Suprapubic skin (tissue), 4 donors: ENCODE results near the gene PRRX2. TPM values are rescaled to one million over a fixed set of nuclear protein-coding genes. Genes with fewer than 3 reads are reported as not detected.

Experiments
- DNase-seq, 2 donors: peaks; one replicate each; pipeline ENCODE4 v3.0.0-alpha.2; 2019; ENCODE audit warnings: low spot score in 2 of 2
- H3K27ac ChIP-seq: fragments of 200-600 bp; sonication (generic); one replicate; pipeline ENCODE4 v1.5.1; 2019
- H3K27me3 ChIP-seq: fragments of 200-600 bp; sonication (generic); one replicate; pipeline ENCODE4 v1.5.1; 2019
- H3K36me3 ChIP-seq: fragments of 200-600 bp; sonication (generic); one replicate; pipeline ENCODE4 v1.5.1; 2019
- H3K4me1 ChIP-seq: fragments of 200-600 bp; sonication (generic); one replicate; pipeline ENCODE4 v1.5.1; 2019
- H3K4me3 ChIP-seq: fragments of 200-600 bp; sonication (generic); one replicate; pipeline ENCODE4 v1.5.1; 2019; ENCODE audit warnings: mild to moderate bottlenecking
- H3K9me3 ChIP-seq: fragments of 200-600 bp; sonication (generic); one replicate; pipeline ENCODE4 v1.5.1; 2019
- EP300 ChIP-seq: sonication (generic); formaldehyde crosslinking; IDR thresholded peaks from one replicate; pipeline ENCODE4 v1.6.1; 2017; ENCODE audit warnings: antibody characterized with exemption
- POLR2A ChIP-seq, 2 donors: fragments of 450-650 bp; IDR thresholded peaks; one replicate each; pipeline ENCODE4 v1.6.1; 2017; ENCODE audit warnings: antibody characterized with exemption in 2 of 2, mild to moderate bottlenecking in 2 of 2, moderate library complexity in 2 of 2
- POLR2AphosphoS5 ChIP-seq, 3 donors: sonication (generic); formaldehyde crosslinking; IDR thresholded peaks; one replicate each; pipeline ENCODE4 v1.6.1; 2017; ENCODE audit warnings: antibody characterized with exemption in 3 of 3
- WGBS: methylation state at CpG from one replicate; pipeline ENCODE4 v1.1.5; 2018; 5-methylcytosine and 5-hydroxymethylcytosine counted together
- total RNA-seq, 4 donors: library from RNA; depleted of rRNA; stranded (reverse); fragments of >200 nt; gene quantifications; one replicate each; pipeline ENCODE4 v1.1.0, GENCODE V29; 2016
- TF ChIP-seq, protein P1 (sequence below), 2 donors: fragments of 200-600 bp in 1 of 2; fragments of 450-650 bp in 1 of 2; sonication (generic) in 1 of 2; IDR thresholded peaks; one replicate each; pipeline ENCODE4 v1.5.1; 2016 to 2019; ENCODE audit warnings: antibody characterized with exemption in 2 of 2, mild to moderate bottlenecking in 1 of 2, moderate library complexity in 1 of 2

The PRRX2 gene
- total RNA-seq, 4 donors from 2014 or later = 9.9 to 16.9 (median 14.0) TPM

DNA sequence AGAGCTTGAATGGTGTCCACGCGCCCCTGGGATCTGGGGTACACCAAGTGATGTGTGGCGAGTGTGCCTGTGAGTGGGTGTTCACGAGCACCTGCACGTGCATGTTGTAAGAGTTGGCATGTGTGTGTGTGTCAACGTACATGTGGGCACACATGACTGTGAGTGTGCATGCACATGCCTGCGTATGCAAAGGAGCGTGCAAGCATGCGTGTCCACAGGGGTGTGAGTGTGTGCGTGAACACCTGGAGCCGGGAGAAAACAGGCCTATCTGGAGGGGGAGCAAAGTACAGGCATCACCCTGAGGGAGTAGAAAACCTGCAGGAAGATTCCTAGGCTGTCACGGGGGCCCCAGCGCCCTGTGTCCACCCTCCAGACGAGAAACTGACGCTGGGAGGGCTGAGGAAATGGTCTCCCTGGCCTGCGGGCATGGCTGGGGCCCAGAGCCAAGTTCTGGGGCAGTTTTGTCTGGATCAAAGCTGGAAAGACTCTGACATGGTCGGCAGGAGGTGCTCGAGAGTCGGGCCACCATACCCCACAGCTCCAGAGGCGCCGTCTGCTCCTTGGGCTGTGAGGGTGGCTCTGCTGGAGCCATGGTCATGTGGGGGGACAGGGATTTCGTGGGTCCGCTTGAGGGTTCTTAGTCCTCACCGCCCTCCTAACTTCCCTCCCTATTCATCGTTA is 55.6 kb downstream of the PRRX2 start:
- Histone ChIP-seq H3K27me3 (no peaks in the 10 kb centered on the region), H3K9me3 (no peaks in the 10 kb centered on the region), H3K4me3 (no peak overlapping the region), H3K27ac (no peak overlapping the region), H3K4me1 (peaks cover 10% of the 10 kb centered on the region), H3K36me3 (peaks cover 17% of the 10 kb centered on the region)
- 77% methylated on average over 19 of the region's 25 CpGs for WGBS
- TF ChIP-seq POLR2A (IDR thresholded peaks at IDR 0.05) (no peak), POLR2AphosphoS5 (IDR thresholded peaks at IDR 0.05) (no peak), EP300 (no peak)
- TF ChIP-seq, protein P1, sequence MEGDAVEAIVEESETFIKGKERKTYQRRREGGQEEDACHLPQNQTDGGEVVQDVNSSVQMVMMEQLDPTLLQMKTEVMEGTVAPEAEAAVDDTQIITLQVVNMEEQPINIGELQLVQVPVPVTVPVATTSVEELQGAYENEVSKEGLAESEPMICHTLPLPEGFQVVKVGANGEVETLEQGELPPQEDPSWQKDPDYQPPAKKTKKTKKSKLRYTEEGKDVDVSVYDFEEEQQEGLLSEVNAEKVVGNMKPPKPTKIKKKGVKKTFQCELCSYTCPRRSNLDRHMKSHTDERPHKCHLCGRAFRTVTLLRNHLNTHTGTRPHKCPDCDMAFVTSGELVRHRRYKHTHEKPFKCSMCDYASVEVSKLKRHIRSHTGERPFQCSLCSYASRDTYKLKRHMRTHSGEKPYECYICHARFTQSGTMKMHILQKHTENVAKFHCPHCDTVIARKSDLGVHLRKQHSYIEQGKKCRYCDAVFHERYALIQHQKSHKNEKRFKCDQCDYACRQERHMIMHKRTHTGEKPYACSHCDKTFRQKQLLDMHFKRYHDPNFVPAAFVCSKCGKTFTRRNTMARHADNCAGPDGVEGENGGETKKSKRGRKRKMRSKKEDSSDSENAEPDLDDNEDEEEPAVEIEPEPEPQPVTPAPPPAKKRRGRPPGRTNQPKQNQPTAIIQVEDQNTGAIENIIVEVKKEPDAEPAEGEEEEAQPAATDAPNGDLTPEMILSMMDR (IDR thresholded peaks at IDR 0.05) = no peak
- no peak for DNase-seq

DNA sequence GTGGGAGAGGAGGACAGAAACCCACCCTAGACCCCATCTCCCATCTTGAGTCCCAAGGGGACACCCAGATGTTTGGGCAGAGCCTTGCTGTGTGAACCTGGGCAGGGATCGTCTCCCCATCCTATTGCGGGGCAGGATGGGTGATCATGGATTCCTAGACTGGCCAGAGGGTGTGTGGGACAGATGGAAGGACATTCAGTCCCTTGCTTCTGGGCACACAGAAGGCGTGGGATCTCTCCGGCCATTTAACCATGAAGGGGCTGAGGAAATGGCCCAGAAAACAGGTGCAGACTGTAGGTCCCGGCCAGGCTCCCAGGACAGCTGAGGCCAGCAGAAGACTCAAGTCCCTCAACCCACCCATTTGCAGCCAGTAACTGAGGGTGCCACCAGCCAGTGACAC is 57.5 kb downstream of the PRRX2 start:
- no peaks in the 10 kb centered on the region for H3K9me3 ChIP-seq
- 94% methylated on average over 5 of the region's 5 CpGs for WGBS
- TF ChIP-seq POLR2AphosphoS5 (IDR thresholded peaks at IDR 0.05) = no peak
- no peak for TF ChIP-seq POLR2A (IDR thresholded peaks at IDR 0.05)
- TF ChIP-seq, protein P1 (IDR thresholded peaks at IDR 0.05) = no peak
- TF ChIP-seq EP300 = no peak
- H3K36me3 ChIP-seq = peaks cover 17% of the 10 kb centered on the region
- no peak overlapping the region for H3K27ac ChIP-seq
- H3K4me1 ChIP-seq = peaks cover 22% of the 10 kb centered on the region
- no peak for DNase-seq
- H3K27me3 ChIP-seq = no peaks in the 10 kb centered on the region
- H3K4me3 ChIP-seq = no peak overlapping the region

DNA sequence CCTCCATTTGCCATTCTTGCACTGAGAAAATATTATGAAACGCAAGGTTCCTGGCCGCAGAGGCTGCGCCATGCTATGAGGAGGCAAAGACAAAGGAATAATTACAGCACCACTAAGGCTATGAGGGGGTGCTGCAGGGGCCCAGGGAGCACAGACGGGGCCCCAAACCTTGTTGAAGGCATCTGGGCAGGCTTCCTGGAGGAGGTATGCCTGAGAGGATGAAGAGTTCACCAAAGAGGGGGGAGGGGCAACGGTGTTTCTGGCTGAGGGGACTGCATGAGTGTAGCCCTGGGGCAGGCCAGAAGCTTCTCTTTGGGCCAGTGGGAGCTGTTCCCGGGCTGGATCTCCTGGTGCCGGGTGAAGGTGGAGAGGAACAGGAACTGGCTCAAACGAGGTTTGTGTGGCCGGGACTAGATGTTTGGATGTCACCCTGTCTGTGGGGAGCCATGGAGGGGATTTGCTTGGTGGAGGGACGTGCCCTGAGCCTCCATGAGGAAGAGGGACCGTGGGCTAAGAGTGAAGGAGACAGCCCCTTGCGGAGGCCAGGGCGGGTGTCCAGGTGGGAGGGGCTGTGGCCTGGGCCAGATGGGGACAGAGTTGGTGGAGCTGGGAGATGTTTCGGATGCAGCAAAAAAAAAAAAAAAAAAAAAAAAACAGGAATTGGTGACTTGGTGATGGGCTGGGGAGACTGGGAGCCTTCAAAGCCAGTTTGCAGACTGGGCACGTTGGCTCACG is 59.2 kb downstream of the PRRX2 start:
- DNase-seq = no peak
- TF ChIP-seq, protein P1 (IDR thresholded peaks at IDR 0.05) = no peak
- TF ChIP-seq POLR2A (IDR thresholded peaks at IDR 0.05) = no peak
- no peak for TF ChIP-seq POLR2AphosphoS5 (IDR thresholded peaks at IDR 0.05)
- TF ChIP-seq EP300 = no peak
- Histone ChIP-seq H3K36me3 (peaks cover 17% of the 10 kb centered on the region), H3K4me3 (no peak overlapping the region), H3K9me3 (no peaks in the 10 kb centered on the region), H3K27ac (no peak overlapping the region), H3K27me3 (no peaks in the 10 kb centered on the region), H3K4me1 (peaks cover 22% of the 10 kb centered on the region)
- WGBS = 79% methylated on average over 16 of the region's 16 CpGs

DNA sequence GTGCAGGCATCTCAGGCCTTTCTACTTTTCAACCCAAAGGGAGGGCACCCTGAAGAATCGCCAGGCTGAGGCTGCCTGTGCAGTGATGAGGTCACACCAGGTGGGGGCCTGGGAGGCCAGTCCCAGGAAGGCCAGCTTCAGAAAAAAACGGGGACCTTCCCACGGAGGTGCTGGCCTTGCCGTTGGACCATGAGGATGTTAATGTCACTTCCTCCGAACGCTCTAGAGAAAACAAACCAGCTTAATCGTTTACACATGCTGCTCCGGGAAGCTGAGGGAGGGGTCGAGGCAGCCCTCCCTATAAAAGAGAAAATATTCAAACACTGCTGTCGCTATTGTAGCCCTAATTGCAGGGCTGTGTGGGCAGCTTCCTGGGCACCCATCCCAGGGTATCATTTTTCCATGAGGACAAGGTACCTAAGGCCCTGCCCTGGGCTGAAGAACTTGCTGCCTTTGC is 60.4 kb downstream of the PRRX2 start:
- H3K27ac ChIP-seq = peak overlapping the region; percentile 65

More for the DNA sequence above, 60.4 kb downstream of the PRRX2 start:
- Histone ChIP-seq H3K36me3 (peaks cover 10% of the 10 kb centered on the region), H3K4me1 (peaks cover 22% of the 10 kb centered on the region), H3K27me3 (no peaks in the 10 kb centered on the region), H3K9me3 (no peaks in the 10 kb centered on the region), H3K4me3 (no peak overlapping the region)
- WGBS = 42% methylated on average over 9 of the region's 10 CpGs
- TF ChIP-seq POLR2AphosphoS5 (IDR thresholded peaks at IDR 0.05) (no peak), POLR2A (IDR thresholded peaks at IDR 0.05) (no peak), EP300 (no peak)
- TF ChIP-seq, protein P1 (IDR thresholded peaks at IDR 0.05) = no peak
- DNase-seq = no peak
